Measurements from ENCODE around the gene TSPEAR.

TSPEAR gene

DNA sequence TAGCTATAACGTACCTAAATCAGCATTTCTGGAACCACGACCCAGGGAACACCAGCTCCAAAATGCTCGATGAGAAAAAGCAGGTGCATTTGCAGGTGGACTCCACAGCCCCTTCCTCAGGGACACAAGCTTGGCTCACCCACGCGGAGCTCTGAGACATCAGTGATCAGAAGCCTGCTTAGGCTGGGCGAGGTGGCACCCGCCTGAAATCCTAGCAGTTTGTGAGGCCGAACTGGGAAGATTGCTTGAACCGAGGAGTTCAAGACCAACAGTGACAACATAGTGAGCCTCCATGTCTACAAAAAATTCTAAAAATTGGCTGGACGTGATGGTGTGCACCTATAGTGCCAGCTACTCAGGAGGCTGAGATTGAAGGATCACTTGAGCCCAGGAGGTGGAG is 2.5 kb upstream of the TSPEAR start:
- TF ChIP-seq POLR2A (IDR thresholded peaks at IDR 0.05; ENCODE audit: extremely low read depth, insufficient read length) (no peak), MYC (IDR thresholded peaks at IDR 0.05; ENCODE audit: low read depth, low read length) (no peak)
- TF ChIP-seq, protein P1, sequence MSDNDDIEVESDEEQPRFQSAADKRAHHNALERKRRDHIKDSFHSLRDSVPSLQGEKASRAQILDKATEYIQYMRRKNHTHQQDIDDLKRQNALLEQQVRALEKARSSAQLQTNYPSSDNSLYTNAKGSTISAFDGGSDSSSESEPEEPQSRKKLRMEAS (IDR thresholded peaks at IDR 0.05; ENCODE audit: low read depth, low read length), result no peak
- TF ChIP-seq, protein P2, sequence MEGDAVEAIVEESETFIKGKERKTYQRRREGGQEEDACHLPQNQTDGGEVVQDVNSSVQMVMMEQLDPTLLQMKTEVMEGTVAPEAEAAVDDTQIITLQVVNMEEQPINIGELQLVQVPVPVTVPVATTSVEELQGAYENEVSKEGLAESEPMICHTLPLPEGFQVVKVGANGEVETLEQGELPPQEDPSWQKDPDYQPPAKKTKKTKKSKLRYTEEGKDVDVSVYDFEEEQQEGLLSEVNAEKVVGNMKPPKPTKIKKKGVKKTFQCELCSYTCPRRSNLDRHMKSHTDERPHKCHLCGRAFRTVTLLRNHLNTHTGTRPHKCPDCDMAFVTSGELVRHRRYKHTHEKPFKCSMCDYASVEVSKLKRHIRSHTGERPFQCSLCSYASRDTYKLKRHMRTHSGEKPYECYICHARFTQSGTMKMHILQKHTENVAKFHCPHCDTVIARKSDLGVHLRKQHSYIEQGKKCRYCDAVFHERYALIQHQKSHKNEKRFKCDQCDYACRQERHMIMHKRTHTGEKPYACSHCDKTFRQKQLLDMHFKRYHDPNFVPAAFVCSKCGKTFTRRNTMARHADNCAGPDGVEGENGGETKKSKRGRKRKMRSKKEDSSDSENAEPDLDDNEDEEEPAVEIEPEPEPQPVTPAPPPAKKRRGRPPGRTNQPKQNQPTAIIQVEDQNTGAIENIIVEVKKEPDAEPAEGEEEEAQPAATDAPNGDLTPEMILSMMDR (IDR thresholded peaks at IDR 0.05; ENCODE audit: low read depth, low read length), result no peak
- no peak for DNase-seq (ENCODE audit: low read depth)
- H3K4me3 ChIP-seq (ENCODE audit: low read depth, low read length), result no peak overlapping the region

DNA sequence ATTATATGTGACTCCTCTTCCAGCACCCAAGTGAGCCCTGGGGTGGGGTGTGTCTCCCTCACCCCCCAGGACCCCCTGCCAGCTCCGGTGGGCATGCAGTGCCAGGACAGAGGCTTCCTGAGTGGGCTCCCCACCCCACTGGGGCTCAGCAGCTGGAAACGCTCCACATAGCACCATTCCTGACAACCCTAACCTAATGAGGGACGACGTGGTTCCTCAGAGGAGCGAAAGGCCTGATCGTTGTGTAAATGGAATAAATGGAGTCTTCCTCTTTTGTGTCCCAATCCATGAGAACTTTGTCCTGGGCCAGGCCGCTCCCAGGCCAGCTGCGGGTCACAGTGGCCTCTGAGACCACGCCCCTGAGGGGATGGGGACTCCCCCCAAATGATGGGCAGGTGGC is 1.8 kb upstream of the TSPEAR start:
- TF ChIP-seq, protein P1 (IDR thresholded peaks at IDR 0.05; ENCODE audit: low read depth, low read length), result no peak
- TF ChIP-seq, protein P2 (IDR thresholded peaks at IDR 0.05; ENCODE audit: low read depth, low read length), result no peak
- TF ChIP-seq POLR2A (IDR thresholded peaks at IDR 0.05; ENCODE audit: extremely low read depth, insufficient read length) (no peak), MYC (IDR thresholded peaks at IDR 0.05; ENCODE audit: low read depth, low read length) (no peak)
- H3K4me3 ChIP-seq (ENCODE audit: low read depth, low read length), result no peak overlapping the region
- DNase-seq (ENCODE audit: low read depth), result no peak

DNA sequence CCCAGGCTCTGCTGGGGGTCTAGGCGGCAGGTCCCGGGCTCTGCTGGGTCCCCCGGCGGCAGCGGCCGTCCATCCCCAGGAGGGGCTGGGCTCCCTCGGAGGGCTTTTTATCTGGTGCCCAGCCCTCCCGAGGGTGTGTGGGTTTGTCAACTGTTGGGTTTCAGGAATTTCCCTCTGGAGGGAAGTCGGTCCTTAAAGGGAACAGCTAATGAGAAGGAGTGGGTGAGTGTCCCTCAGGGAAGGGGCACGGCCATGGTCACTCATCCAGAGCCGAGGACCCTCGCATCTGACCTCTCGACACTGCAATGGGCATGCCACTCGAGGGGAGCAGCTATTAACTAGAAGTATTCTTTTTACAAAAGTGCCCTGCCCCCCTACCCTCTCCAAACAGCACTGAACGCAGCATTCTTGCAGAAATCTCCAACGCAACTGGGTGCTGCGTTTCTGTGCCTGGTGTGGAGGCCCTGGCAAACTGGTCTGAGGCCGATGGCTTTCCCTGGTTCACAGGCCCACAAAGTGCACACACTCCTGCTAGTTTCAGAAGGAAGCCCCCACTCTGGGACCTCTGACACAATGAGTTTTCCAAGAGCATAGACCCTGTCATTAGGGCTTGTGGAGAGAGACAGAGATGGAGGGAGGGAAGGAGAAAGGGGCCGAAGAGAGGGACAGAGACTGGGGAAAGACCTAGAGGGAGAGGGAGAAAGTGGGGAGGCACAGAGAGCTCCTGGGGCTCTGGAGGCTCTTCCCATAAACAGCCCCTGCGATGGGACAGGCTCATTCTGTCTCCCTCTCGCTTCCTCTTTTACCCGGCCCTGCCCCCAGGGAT is 1.0 kb upstream of the TSPEAR start:
- DNase-seq (ENCODE audit: low read depth), result no peak
- H3K4me3 ChIP-seq (ENCODE audit: low read depth, low read length), result no peak overlapping the region
- TF ChIP-seq POLR2A (IDR thresholded peaks at IDR 0.05; ENCODE audit: extremely low read depth, insufficient read length) (no peak), MYC (IDR thresholded peaks at IDR 0.05; ENCODE audit: low read depth, low read length) (no peak)
- TF ChIP-seq, protein P1 (IDR thresholded peaks at IDR 0.05; ENCODE audit: low read depth, low read length), result no peak
- TF ChIP-seq, protein P2 (IDR thresholded peaks at IDR 0.05; ENCODE audit: low read depth, low read length), result no peak

DNA sequence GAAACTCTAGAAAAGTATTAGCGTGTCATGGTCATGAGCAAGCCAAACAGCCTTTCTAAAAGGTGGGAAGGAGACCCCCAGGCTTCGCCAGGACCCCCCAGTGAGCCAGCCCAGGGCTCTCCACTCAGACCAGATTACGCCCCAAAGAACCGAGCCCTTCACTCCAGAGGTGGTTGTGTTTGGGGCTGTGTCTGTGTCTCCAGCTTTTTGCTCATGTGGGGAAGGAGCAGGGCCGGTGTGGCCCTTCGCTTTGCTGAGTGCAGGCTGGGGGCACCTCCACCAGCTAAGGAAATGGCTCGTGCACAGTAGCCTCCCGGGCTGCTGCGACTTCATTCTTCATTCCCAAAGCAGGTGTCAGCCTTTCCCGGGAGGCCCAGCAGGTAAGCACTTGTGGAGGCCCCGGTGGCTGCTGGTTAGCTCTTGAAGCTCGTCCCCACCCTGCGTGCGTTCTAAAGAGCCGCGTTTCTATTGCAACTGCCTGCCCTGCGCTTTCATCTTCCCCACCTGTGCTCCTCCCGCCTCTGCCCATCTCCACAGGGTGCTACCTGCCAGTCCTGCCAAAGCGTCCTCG is 531 bp downstream of the TSPEAR start:
- TF ChIP-seq, protein P2 (IDR thresholded peaks at IDR 0.05; ENCODE audit: low read depth, low read length), result no peak
- TF ChIP-seq MYC (IDR thresholded peaks at IDR 0.05; ENCODE audit: low read depth, low read length) (no peak), POLR2A (IDR thresholded peaks at IDR 0.05; ENCODE audit: extremely low read depth, insufficient read length) (no peak)
- TF ChIP-seq, protein P1 (IDR thresholded peaks at IDR 0.05; ENCODE audit: low read depth, low read length), result no peak
- no peak for DNase-seq (ENCODE audit: low read depth)
- H3K4me3 ChIP-seq (ENCODE audit: low read depth, low read length), result no peak overlapping the region

DNA sequence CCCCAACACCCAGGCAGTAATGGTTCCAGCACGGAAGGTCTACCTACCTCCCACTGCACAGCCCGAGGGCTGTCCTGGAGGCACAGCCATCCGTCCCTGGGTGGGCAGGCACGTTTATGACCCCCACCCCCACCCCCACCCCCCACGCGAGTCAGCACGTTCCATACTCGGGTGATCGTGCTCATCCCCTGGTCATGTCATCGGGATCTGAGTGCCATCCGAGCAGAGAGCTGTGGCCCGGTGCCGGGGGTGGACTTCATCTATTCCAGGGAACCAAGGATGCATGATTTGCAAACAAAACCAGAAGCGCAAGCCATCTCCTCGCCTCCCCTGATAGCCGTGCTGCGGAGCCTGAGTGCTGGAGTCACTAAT is 1.1 kb downstream of the TSPEAR start:
- no peak for DNase-seq (ENCODE audit: low read depth)
- no peak for TF ChIP-seq POLR2A (IDR thresholded peaks at IDR 0.05; ENCODE audit: extremely low read depth, insufficient read length)
- no peak for TF ChIP-seq MYC (IDR thresholded peaks at IDR 0.05; ENCODE audit: low read depth, low read length)
- TF ChIP-seq, protein P2 (IDR thresholded peaks at IDR 0.05; ENCODE audit: low read depth, low read length), result no peak
- TF ChIP-seq, protein P1 (IDR thresholded peaks at IDR 0.05; ENCODE audit: low read depth, low read length), result no peak
- H3K4me3 ChIP-seq (ENCODE audit: low read depth, low read length), result no peak overlapping the region

Data from NB4 (cell line).